ENCODE measurements around the gene TRAPPC11. TPM values are rescaled to one million over a fixed set of nuclear protein-coding genes. Genes with fewer than 3 reads are reported as not detected.

The TRAPPC11 gene
- total and polyA plus RNA-seq, 7 donors: 11.4 to 58.2 (median 32.1) TPM

- Histone ChIP-seq H3K27me3 (no peaks in the 10 kb centered on the region), H3K4me1 (peaks cover 0 to 22% (median 14%) of the 10 kb centered on the region in 4 donors), H3K4me3 (no peak overlapping the region), H3K36me3 (no peaks in the 10 kb centered on the region), H3K9me3 (peaks cover 0 to 3% (median 0%) of the 10 kb centered on the region in 4 donors), H3K27ac (peak overlapping the region in 2 of 4 donors; percentile 48 to 57)
- WGBS, 2 donors: 89 to 93% methylated on average over 48 of the region's 48 CpGs
- DNase-seq: no peak
- no peak for TF ChIP-seq POLR2AphosphoS5 (IDR thresholded peaks at IDR 0.05)
- TF ChIP-seq POLR2A (IDR thresholded peaks at IDR 0.05): no peak
- TF ChIP-seq EP300 (IDR thresholded peaks at IDR 0.05): no peak
- no peak for TF ChIP-seq CTCF (IDR thresholded peaks at IDR 0.05)
- intact Hi-C loops (cut with DNase I): no loop called here
Measured at GRCh38 chr4:183746305-183747229, 87.5 kb downstream of the TRAPPC11 start.

GRCh38 chr4:183747380-183747779 lies 88.3 kb downstream of the TRAPPC11 start:
- no peaks in the 10 kb centered on the region for H3K27me3 ChIP-seq
- 40 to 75% methylated on average over 2 of the region's 2 CpGs for WGBS, 2 donors
- no peak overlapping the region for H3K4me3 ChIP-seq
- H3K27ac ChIP-seq: peak overlapping the region in 2 of 4 donors; percentile 48 to 57
- TF ChIP-seq POLR2A (IDR thresholded peaks at IDR 0.05) (no peak), CTCF (IDR thresholded peaks at IDR 0.05) (no peak), POLR2AphosphoS5 (IDR thresholded peaks at IDR 0.05) (peak in 2 of 4 donors; percentile 29 to 50)
- H3K4me1 ChIP-seq: peaks cover 0 to 22% (median 14%) of the 10 kb centered on the region in 4 donors
- no peak for DNase-seq
- peaks cover 0 to 3% (median 0%) of the 10 kb centered on the region in 4 donors for H3K9me3 ChIP-seq
- H3K36me3 ChIP-seq: no peaks in the 10 kb centered on the region
- intact Hi-C loops (cut with DNase I): no loop called here

GRCh38 chr4:183747931-183748670 lies 89.0 kb downstream of the TRAPPC11 start:
- Histone ChIP-seq H3K4me1 (peaks cover 0 to 22% (median 14%) of the 10 kb centered on the region in 4 donors), H3K36me3 (no peaks in the 10 kb centered on the region), H3K27me3 (no peaks in the 10 kb centered on the region), H3K4me3 (no peak overlapping the region), H3K9me3 (peaks cover 0 to 3% (median 0%) of the 10 kb centered on the region in 4 donors), H3K27ac (peak overlapping the region in 2 of 4 donors; percentile 48 to 57)
- intact Hi-C loops (cut with DNase I): no loop called here
- TF ChIP-seq POLR2AphosphoS5 (IDR thresholded peaks at IDR 0.05): peak in 1 of 4 donors; percentile 52
- no peak for TF ChIP-seq CTCF (IDR thresholded peaks at IDR 0.05)
- no peak for DNase-seq
- 74 to 87% methylated on average over 6 of the region's 6 CpGs for WGBS, 2 donors

- Histone ChIP-seq H3K4me1 (peaks cover 0 to 22% (median 14%) of the 10 kb centered on the region in 4 donors), H3K27me3 (no peaks in the 10 kb centered on the region), H3K36me3 (no peaks in the 10 kb centered on the region), H3K27ac (no peak overlapping the region), H3K4me3 (no peak overlapping the region), H3K9me3 (peaks cover 0 to 3% (median 0%) of the 10 kb centered on the region in 4 donors)
- DNase-seq: no peak
- intact Hi-C loops (cut with DNase I): no loop called here
- TF ChIP-seq EP300 (IDR thresholded peaks at IDR 0.05): no peak
- no peak for TF ChIP-seq POLR2A (IDR thresholded peaks at IDR 0.05)
- no peak for TF ChIP-seq POLR2AphosphoS5 (IDR thresholded peaks at IDR 0.05)
- TF ChIP-seq CTCF (IDR thresholded peaks at IDR 0.05): no peak
- 68 to 88% methylated on average over 4 of the region's 4 CpGs for WGBS, 2 donors
Measured at GRCh38 chr4:183751106-183751505, 92.0 kb downstream of the TRAPPC11 start.
